Renal cortical epithelial cell (primary cell): ENCODE measurements around the gene UFSP1. TPM values are rescaled to one million over a fixed set of nuclear protein-coding genes. Genes with fewer than 3 reads are reported as not detected.

ENCODE experiments used
- DNase-seq: peaks from one replicate; pipeline ENCODE4 v3.0.0-alpha.2; 2011; ENCODE audit warnings: low read depth
- total RNA-seq: library from RNA; depleted of rRNA; stranded (reverse); fragments of >200 nt; gene quantifications from 2 replicates; pipeline ENCODE4 v1.2.3, GENCODE V29; 2014

Gene UFSP1
- total RNA-seq, 1 donor from 2014 or later, result 2.1 TPM

DNA sequence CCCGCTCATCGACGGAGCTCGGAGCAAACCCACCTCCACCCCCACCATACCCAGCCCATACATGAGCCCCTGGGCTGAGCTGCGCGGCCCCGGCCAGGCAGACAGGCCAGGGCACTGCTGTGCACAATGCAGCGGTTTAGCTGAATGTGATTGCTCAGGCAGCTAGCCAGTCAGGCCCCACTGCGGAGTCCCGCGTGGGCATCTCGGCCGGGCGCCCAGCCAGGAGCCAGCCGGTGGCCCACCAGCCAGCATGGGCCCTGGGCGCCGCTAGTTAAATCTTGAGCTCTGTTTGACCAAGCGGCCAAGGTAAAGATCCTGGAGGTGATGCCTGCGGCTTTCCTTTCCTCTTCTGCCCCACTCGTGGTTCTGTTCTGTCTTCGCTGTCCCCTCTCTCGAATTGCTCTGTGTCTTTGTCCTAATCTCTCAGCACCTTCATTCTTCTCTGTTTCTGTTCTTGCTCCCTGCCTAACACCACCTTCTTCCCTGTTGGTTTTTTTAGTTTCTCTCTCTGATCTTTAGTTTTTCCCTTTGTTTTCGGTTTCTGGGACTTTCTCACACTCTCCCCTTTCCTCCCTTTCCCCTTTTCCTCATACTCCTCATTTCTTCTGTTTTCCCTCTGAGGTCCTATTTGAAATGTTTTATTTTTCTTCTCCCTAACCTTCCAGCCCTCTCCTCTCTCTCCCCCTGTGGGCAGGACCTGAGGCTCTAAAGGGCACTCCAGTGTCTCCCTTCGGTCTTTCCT, 6.6 kb downstream of the UFSP1 start:
- DNase-seq, result no peak

GRCh38 chr7:100882201-100882600, 7.3 kb downstream of the UFSP1 start:
- no peak for DNase-seq

GRCh38 chr7:100881136-100881535, 8.4 kb downstream of the UFSP1 start:
- no peak for DNase-seq

DNA sequence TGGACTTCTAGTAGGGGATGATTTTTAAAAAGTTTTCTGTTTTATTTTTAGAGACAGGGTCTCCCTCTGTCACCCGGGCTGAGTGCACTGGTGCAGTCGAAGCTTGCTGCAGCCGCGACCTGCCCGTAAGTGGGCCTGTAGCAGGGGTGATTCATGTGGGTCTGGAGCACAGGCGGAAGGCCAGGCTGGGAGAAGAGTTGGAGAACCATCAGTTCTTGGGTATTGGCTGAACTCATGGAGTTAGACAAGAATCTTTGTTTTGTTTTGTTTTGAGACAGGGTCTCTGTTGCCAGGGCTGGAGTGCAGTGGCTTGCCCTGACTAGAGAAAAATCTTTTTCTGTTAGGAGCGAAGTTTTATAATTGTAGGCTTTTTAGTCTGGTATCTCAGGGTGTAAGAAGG, 8.9 kb downstream of the UFSP1 start:
- no peak for DNase-seq

GRCh38 chr7:100879685-100880261, 9.7 kb downstream of the UFSP1 start:
- no peak for DNase-seq

GRCh38 chr7:100878685-100879084, 10.8 kb downstream of the UFSP1 start:
- DNase-seq, result no peak

- DNase-seq, result no peak
Observed at GRCh38 chr7:100878013-100878412, 11.5 kb downstream of the UFSP1 start.

- DNase-seq, result no peak
Observed at GRCh38 chr7:100875356-100875751, 14.2 kb downstream of the UFSP1 start.

DNA sequence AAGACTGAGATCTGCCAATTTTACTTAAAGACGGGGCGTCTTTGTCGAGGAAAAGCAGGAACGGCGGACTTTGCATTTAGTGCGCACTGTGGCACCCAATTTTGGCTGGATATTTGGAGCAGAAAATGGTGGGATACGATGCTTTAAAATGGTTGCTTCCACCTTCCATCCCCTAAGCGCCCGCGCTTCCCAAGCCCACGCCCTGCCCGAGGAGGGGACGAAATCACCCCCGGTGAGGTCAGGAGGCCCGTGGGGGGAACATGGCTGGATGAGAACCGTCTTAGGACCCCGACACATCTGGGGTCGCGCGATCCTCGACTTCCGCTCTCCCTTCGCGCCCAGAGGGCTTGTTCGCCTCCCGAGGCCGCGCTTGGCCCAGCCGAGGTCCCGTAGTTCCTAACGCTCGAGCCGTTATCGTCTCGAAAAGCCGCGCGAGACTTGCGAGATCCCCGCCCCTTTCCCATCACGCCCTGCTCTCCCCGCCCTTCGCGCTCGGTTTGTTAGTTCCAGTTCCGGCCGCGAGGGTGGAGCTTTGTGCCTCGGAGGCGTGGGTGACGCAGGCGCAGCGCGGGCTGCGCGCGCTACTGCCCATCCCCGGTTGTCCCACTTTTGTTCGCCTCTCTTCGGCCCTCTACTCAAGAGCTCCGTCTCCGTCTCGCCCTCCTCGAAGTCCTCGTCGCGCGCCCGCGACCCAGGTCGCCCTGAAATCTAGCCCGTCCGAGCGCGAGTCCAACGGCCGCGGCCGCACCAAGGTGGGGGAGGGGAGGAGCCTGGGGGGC, 14.7 kb downstream of the UFSP1 start, which contains the start of gene SRRT:
Gene SRRT (plus strand): TSS at position 527 of the 779 bp plus-strand sequence. CDS start 488 bp downstream, outside the sequence.
- peak; percentile 91 for DNase-seq

- no peak for DNase-seq
Observed at GRCh38 chr7:100874300-100874576, 15.3 kb downstream of the UFSP1 start.

GRCh38 chr7:100873599-100874299, 15.8 kb downstream of the UFSP1 start:
- DNase-seq, result no peak

DNA sequence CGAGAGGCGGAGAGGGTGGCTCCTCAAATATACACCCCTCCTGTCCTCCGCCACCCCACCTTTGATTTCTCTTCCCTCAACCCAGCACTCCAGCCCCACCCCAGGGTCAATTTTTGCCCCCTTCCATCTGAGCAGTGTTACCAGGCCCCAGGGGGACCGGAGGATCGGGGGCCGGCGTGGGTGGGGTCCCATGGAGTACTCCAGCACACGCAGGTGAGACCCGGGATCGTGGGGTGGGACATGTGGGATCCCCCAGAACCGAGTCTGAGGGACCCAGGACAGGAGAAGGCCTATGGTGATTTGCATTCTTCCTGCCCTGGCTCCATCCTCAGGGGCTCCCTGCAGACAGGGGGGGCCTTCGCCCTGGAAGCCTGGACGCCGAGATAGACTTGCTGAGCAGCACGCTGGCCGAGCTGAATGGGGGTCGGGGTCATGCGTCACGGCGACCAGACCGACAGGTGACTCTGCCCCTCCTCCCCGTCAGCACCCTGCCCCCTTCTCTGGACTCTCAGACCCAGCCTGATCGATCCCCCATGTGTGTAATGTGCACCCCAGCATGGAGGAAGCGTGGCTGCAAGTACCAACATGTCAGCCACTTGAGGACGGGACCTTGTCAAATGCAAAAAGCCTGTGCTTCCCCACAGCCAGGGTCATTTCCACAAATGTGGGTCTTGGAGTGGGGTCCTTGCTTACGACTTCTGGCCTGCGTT, 21.6 kb downstream of the UFSP1 start:
- DNase-seq, result no peak

DNA sequence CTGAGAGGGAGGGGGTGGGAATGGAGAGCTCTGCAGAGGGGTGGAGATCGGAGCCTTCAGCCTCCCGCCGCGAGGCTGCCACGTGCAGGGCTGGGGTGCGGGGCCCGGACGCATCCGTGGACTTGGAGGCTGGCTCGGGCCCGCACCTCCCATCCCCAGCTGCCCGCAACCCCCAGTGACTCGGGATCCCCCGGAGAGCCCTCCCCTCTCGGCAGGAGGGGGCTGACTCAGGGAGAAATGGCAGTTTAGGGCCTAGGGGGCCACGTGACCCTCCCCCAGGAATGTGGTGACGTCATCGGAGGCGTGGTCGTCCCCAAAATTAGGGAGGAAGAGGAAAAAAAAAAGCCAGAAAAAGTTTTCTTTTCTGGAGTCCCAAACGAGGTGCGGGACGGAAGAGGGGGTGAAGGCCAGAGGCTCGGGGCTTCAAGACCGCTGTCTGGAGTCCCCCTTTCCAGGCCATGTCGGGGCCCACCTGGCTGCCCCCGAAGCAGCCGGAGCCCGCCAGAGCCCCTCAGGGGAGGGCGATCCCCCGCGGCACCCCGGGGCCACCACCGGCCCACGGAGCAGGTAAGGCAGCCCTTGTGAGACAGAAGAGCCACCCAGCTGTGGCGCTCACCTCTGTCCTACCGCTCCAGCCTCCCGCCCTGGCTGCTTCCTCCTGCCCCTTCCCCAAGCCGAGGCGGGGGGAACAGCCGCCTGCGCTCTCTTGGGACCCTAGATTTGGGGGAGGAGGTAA, 22.3 kb downstream of the UFSP1 start, which contains the start of gene TRIP6:
Gene TRIP6 (plus strand): TSS at position 348 of the 736 bp plus-strand sequence. CDS start 111 bp downstream, at position 459.
- DNase-seq, result peak; percentile 72

GRCh38 chr7:100866729-100867039, 22.8 kb downstream of the UFSP1 start:
- DNase-seq, result no peak

- no peak for DNase-seq
Observed at GRCh38 chr7:100865938-100866728, 23.4 kb downstream of the UFSP1 start.

GRCh38 chr7:100865372-100865911, 24.1 kb downstream of the UFSP1 start:
- DNase-seq, result no peak

DNA sequence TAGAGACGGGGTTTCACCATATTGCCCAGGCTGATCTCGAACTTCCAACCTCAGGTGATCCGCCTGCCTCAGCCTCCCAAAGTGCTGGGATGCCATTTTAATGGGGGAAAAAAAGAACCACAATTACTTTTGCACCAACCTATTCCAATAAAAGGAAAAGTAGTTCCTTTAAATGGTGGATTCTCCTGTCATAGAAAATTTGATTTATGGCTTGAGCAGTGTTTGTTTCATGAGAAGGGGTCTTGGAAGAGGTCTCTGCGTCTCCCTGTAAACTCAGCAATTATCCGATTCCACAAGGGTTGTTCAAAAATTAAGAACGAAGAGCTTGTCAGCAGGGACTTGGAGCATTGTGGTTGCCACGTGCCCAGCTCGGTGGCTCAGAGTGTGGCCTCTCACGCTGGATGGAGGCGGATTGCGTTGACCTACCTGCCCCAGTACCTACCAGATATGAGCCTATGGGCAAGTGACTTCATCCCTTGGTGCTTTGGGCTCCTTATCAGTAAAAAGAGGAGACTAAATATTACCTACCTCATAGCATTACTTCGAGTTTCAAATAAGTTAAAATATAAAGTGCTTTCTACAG, 25.2 kb downstream of the UFSP1 start:
- DNase-seq, result no peak

DNA sequence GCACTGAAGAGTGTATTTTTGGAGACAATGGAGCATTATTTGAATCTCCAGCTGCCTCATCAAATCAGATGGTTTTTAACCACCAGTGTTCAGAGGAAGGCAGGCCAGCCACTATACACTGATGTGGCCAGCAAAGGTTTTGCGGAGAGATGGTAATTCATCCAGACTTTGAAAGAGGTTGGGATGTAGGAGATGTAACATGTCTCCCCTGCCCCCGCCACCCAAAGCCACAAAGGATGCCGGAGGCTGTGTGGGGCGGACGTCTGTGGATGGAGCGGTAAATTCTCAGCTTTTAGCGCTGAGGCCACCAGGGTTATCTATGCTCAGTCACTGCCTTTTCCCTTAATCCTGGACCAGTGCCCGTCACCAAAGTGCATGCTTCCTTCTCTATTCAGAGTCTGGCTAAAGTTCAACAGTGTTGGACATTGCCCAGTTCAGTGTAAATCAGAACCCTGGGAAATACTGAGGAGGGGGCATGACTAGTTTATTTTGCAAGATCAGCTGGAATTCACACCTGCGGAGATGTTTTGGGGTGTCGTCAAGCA, 26.0 kb downstream of the UFSP1 start:
- DNase-seq, result no peak

GRCh38 chr7:100861616-100861985, 27.9 kb downstream of the UFSP1 start:
- DNase-seq, result no peak
